H1 (cell line): Measurements from ENCODE around the gene VSTM2B. TPM values are rescaled to one million over a fixed set of nuclear protein-coding genes. Genes with fewer than 3 reads are reported as not detected.

Experiments
- CTCF ChIA-PET: fragments of 300-600 bp; sonication (Branson Sonifier 250); formaldehyde crosslinking; loops from one replicate; lab custom pipeline; 2021; ENCODE audit not compliant: partially characterized antibody; lab: Charles Lee
- POLR2A ChIA-PET: fragments of 300-600 bp; sonication (Branson Sonifier 250); formaldehyde crosslinking; loops from one replicate; lab custom pipeline; 2021; ENCODE audit warnings: inconsistent platforms; ENCODE audit not compliant: partially characterized antibody; lab: Charles Lee
- DNase-seq, 2 experiments: peaks; one replicate each; pipeline versions ENCODE4 v3.0.0 to v3.0.0-alpha.2; 2010 to 2022; ENCODE audit warnings: low spot score in 2 of 2, low read depth in 1 of 2, mixed read lengths in 1 of 2
- FAIRE-seq: peaks from 2 replicates; lab custom pipeline; 2011; peaks lifted over from hg19 to GRCh38; lab: Jason Lieb, UNC
- H2AFZ ChIP-seq: 2 replicates; pipeline ENCODE4 v1.8.1; 2012; ENCODE audit warnings: low read length, inconsistent platforms
- H2AK5ac ChIP-seq: 2 replicates; pipeline ENCODE4 v1.6.1; 2013; ENCODE audit warnings: low read depth, low read length
- H2BK120ac ChIP-seq: replicated peaks from 2 replicates; pipeline ENCODE3; 2013; ENCODE audit warnings: low read depth, low read length, inconsistent platforms
- H2BK12ac ChIP-seq: 2 replicates; pipeline ENCODE4 v1.6.1; 2013; ENCODE audit warnings: low read depth, low read length
- H2BK15ac ChIP-seq: 2 replicates; pipeline ENCODE4 v1.6.1; 2013; ENCODE audit warnings: low read length
- H2BK20ac ChIP-seq: 2 replicates; pipeline ENCODE4 v1.6.1; 2013; ENCODE audit warnings: low read length
- H2BK5ac ChIP-seq: 2 replicates; pipeline ENCODE4 v1.6.1; 2013; ENCODE audit warnings: low read depth, low read length
- H3K14ac ChIP-seq: 2 replicates; pipeline ENCODE4 v1.6.1; 2013; ENCODE audit warnings: inconsistent platforms; ENCODE audit not compliant: insufficient read length
- H3K18ac ChIP-seq: 2 replicates; pipeline ENCODE4 v1.6.1; 2013; ENCODE audit warnings: low read length; ENCODE audit errors: extremely low read depth
- H3K23ac ChIP-seq: 2 replicates; pipeline ENCODE4 v1.6.1; 2013; ENCODE audit warnings: inconsistent platforms; ENCODE audit not compliant: insufficient read length
- H3K23me2 ChIP-seq: 2 replicates; pipeline ENCODE4 v1.6.1; 2013; ENCODE audit warnings: low read depth, low read length
- H3K27ac ChIP-seq: 2 replicates; pipeline ENCODE4 v1.6.1; 2011; ENCODE audit warnings: low read depth, low read length, inconsistent platforms
- H3K27me3 ChIP-seq, 4 experiments: replicated peaks in 1 of 4; 1 replicate in 1 of 4; 2 replicates in 3 of 4; pipeline versions ENCODE4 v1.6.1 to v1.8.1; 2011 to 2013; ENCODE audit warnings: low read length in 3 of 4, mild to moderate bottlenecking in 3 of 4, inconsistent platforms in 2 of 4, mixed read lengths in 2 of 4, moderate library complexity in 1 of 4; ENCODE audit not compliant: control insufficient read depth in 3 of 4, insufficient read depth in 3 of 4; ENCODE audit errors: extremely low read depth in 1 of 4
- H3K36me3 ChIP-seq, 4 experiments: 2 replicates each; pipeline versions ENCODE4 v1.6.1 to v1.8.1; 2011 to 2013; ENCODE audit warnings: mild to moderate bottlenecking in 4 of 4, low read length in 3 of 4, moderate library complexity in 2 of 4, control low read depth in 1 of 4, inconsistent platforms in 1 of 4; ENCODE audit not compliant: insufficient read depth in 4 of 4, control insufficient read depth in 2 of 4
- H3K4ac ChIP-seq: replicated peaks from 2 replicates; pipeline ENCODE3; 2013; ENCODE audit warnings: low read length, low read depth, mixed read lengths, inconsistent platforms; ENCODE audit not compliant: insufficient read length
- H3K4me1 ChIP-seq, 4 experiments: replicated peaks in 1 of 4; 1 replicate in 1 of 4; 2 replicates in 3 of 4; pipeline versions ENCODE4 v1.6.1 to v1.8.1; 2011 to 2013; ENCODE audit warnings: low read length in 3 of 4, inconsistent platforms in 2 of 4, mixed read lengths in 1 of 4; ENCODE audit not compliant: insufficient read depth in 4 of 4, control insufficient read depth in 3 of 4
- H3K4me2 ChIP-seq, 2 experiments: 2 replicates each; pipeline versions ENCODE4 v1.6.1 to v1.8.1; 2011 to 2013; ENCODE audit warnings: low read depth in 2 of 2, low read length in 2 of 2, control low read depth in 1 of 2, inconsistent platforms in 1 of 2, mild to moderate bottlenecking in 1 of 2; ENCODE audit not compliant: insufficient read depth in 1 of 2
- H3K4me3 ChIP-seq, 4 experiments: fragments of 200-600, 300-600 bp in 1 of 4; sonication (generic), shearing (Covaris generic), sonication (Bioruptor Twin) in 1 of 4; 2 replicates each; pipeline versions ENCODE4 v1.5.1 to v1.8.1; 2011 to 2016; ENCODE audit warnings: low read length in 4 of 4, low read depth in 3 of 4, control low read depth in 2 of 4, inconsistent platforms in 2 of 4, mild to moderate bottlenecking in 2 of 4, mixed read lengths in 1 of 4, moderate library complexity in 1 of 4; ENCODE audit not compliant: insufficient read depth in 2 of 4; ENCODE audit errors: extremely low read depth in 1 of 4
- H3K56ac ChIP-seq: replicated peaks from 2 replicates; pipeline ENCODE3; 2013; ENCODE audit warnings: low read depth, mild to moderate bottlenecking, mixed read lengths, low read length, inconsistent platforms; ENCODE audit not compliant: insufficient read length
- H3K79me1 ChIP-seq: 2 replicates; pipeline ENCODE4 v1.6.1; 2013; ENCODE audit warnings: low read depth, low read length, control low read depth
- H3K79me2 ChIP-seq, 2 experiments: 2 replicates each; pipeline versions ENCODE4 v1.6.1 to v1.8.1; 2012 to 2013; ENCODE audit warnings: low read length in 2 of 2, mild to moderate bottlenecking in 2 of 2, inconsistent platforms in 1 of 2; ENCODE audit not compliant: insufficient read depth in 2 of 2, control insufficient read depth in 1 of 2
- H3K9ac ChIP-seq, 4 experiments: replicated peaks in 1 of 4; 1 replicate in 1 of 4; 2 replicates in 3 of 4; pipeline versions ENCODE4 v1.6.1 to v1.8.1; 2011 to 2013; ENCODE audit warnings: low read depth in 3 of 4, low read length in 3 of 4, control low read depth in 2 of 4, mild to moderate bottlenecking in 2 of 4, moderate library complexity in 2 of 4, inconsistent platforms in 1 of 4; ENCODE audit errors: extremely low read depth in 1 of 4
- H3K9me3 ChIP-seq, 2 experiments: 2 replicates each; pipeline versions ENCODE4 v1.6.1 to v1.8.1; 2012 to 2013; ENCODE audit warnings: mild to moderate bottlenecking in 2 of 2, moderate library complexity in 2 of 2, control low read depth in 1 of 2, inconsistent platforms in 1 of 2, low read depth in 1 of 2, low read length in 1 of 2, mixed read lengths in 1 of 2; ENCODE audit not compliant: insufficient read depth in 2 of 2
- H4K20me1 ChIP-seq, 2 experiments: replicated peaks in 1 of 2; 2 replicates each; pipeline versions ENCODE3 to v1.8.1; 2011 to 2013; ENCODE audit warnings: inconsistent platforms in 2 of 2, low read length in 2 of 2, mild to moderate bottlenecking in 1 of 2; ENCODE audit not compliant: insufficient read depth in 2 of 2, control insufficient read depth in 1 of 2
- H4K5ac ChIP-seq: 2 replicates; pipeline ENCODE4 v1.6.1; 2013; ENCODE audit warnings: low read length, low read depth, mixed read lengths, inconsistent platforms; ENCODE audit not compliant: insufficient read length
- H4K8ac ChIP-seq: 2 replicates; pipeline ENCODE4 v1.8.0; 2013; ENCODE audit warnings: mild to moderate bottlenecking, moderate library complexity, low read length, inconsistent platforms; ENCODE audit not compliant: insufficient read depth; ENCODE audit errors: extremely low read depth
- H4K91ac ChIP-seq: replicated peaks from 2 replicates; pipeline ENCODE3; 2013; ENCODE audit warnings: low read length, mixed read lengths, inconsistent platforms; ENCODE audit not compliant: insufficient read length
- BRCA1 ChIP-seq: IDR thresholded peaks from 2 replicates; pipeline ENCODE4 v1.6.1; 2012; ENCODE audit warnings: low read depth, low read length, improper control_type of control experiment
- CBX8 ChIP-seq: fragments of 300-800, 300-1000 bp; sonication (generic); IDR thresholded peaks from 2 replicates; pipeline ENCODE4 v1.7.1; 2016; ENCODE audit warnings: low read depth, low read length, borderline replicate concordance
- JUN ChIP-seq: IDR thresholded peaks from 2 replicates; pipeline ENCODE4 v1.6.1; 2011; ENCODE audit warnings: low read depth, mild to moderate bottlenecking, improper control_type of control experiment, low read length
- KDM5A ChIP-seq: fragments of 200-600 bp; IDR thresholded peaks from 2 replicates; pipeline ENCODE4 v1.7.1; 2012; ENCODE audit warnings: mild to moderate bottlenecking, low read length, inconsistent platforms, mixed read lengths
- NANOG ChIP-seq: IDR thresholded peaks from 2 replicates; pipeline ENCODE4 v1.6.1; 2011; ENCODE audit warnings: low read length, low read depth, mild to moderate bottlenecking, inconsistent platforms; ENCODE audit not compliant: insufficient read depth, poor library complexity, severe bottlenecking
- POLR2A ChIP-seq, 2 experiments: IDR thresholded peaks; 1 replicate in 1 of 2; 2 replicates in 1 of 2; pipeline ENCODE4 v1.6.1; 2011; ENCODE audit warnings: low read depth in 2 of 2, low read length in 2 of 2, mild to moderate bottlenecking in 2 of 2; ENCODE audit errors: control extremely low read depth in 1 of 2
- RBBP5 ChIP-seq: IDR thresholded peaks from 2 replicates; pipeline ENCODE4 v1.7.1; 2012; ENCODE audit warnings: low read depth, mild to moderate bottlenecking, inconsistent platforms, low read length, moderate library complexity, borderline replicate concordance
- SP1 ChIP-seq: IDR thresholded peaks from 2 replicates; pipeline ENCODE4 v1.6.1; 2011; ENCODE audit warnings: low read depth, low read length
- SP4 ChIP-seq: IDR thresholded peaks from 2 replicates; pipeline ENCODE4 v1.6.1; 2012; ENCODE audit warnings: low read length, inconsistent platforms
- TAF1 ChIP-seq: IDR thresholded peaks from 2 replicates; pipeline ENCODE4 v1.6.1; 2011; ENCODE audit warnings: mild to moderate bottlenecking, low read depth, low read length
- TBP ChIP-seq: IDR thresholded peaks from 2 replicates; pipeline ENCODE4 v1.6.1; 2011; ENCODE audit warnings: low read depth, low read length, improper control_type of control experiment
- WGBS, 2 experiments: shearing (Covaris generic) in 1 of 2; methylation state at CpG; one replicate each; pipeline versions ENCODE4 v1.1.6 to v1.1.7; 2013 to 2015; ENCODE audit warnings: low lambda C conversion rate in 2 of 2, mixed read lengths in 2 of 2, inconsistent platforms in 1 of 2, low coverage in 1 of 2, missing lambda C conversion rate in 1 of 2; ENCODE audit not compliant: insufficient replicate concordance in 2 of 2, insufficient coverage in 1 of 2, insufficient read length in 1 of 2; ENCODE audit errors: extremely low coverage in 1 of 2, missing lambda C conversion rate in 1 of 2; 5-methylcytosine and 5-hydroxymethylcytosine counted together
- polyA plus RNA-seq, 7 experiments: library from polyadenylated mRNA; depleted of rRNA in 3 of 7; stranded (reverse) in 5 of 7; unstranded in 2 of 7; fragments of >200 nt in 5 of 7; fragments of 200-250 nt in 2 of 7; gene quantifications; 1 replicate in 5 of 7; 2 replicates in 1 of 7; 4 replicates in 1 of 7; pipeline versions ENCODE4 v1.2.1 to v1.2.3, GENCODE V29; 2011 to 2013; ENCODE audit warnings: missing spikeins in 2 of 7, mixed read lengths in 2 of 7
- total RNA-seq: library from RNA; stranded (reverse); fragmentation: NEBNext Ultra II Directional; extraction: Animal tissue kit (Norgen Biotek cat#: 25700); gene quantifications from 2 replicates; pipeline ENCODE4 v1.2.1, GENCODE V29; 2021
- TF ChIP-seq, protein P1 (sequence below): IDR thresholded peaks from 2 replicates; pipeline ENCODE4 v1.6.1; 2011; ENCODE audit warnings: low read depth, mild to moderate bottlenecking, low read length; ENCODE audit not compliant: insufficient read depth
- TF ChIP-seq, protein P2 (sequence below): IDR thresholded peaks from 2 replicates; pipeline ENCODE4 v1.6.1; 2011; ENCODE audit warnings: low read length, improper control_type of control experiment

VSTM2B gene
- total and polyA plus RNA-seq, 2 of the 8 experiments (the other 6 are each of a cell fraction or from before 2014, with no cell fraction given), result 0.82 to 1.5 TPM

DNA sequence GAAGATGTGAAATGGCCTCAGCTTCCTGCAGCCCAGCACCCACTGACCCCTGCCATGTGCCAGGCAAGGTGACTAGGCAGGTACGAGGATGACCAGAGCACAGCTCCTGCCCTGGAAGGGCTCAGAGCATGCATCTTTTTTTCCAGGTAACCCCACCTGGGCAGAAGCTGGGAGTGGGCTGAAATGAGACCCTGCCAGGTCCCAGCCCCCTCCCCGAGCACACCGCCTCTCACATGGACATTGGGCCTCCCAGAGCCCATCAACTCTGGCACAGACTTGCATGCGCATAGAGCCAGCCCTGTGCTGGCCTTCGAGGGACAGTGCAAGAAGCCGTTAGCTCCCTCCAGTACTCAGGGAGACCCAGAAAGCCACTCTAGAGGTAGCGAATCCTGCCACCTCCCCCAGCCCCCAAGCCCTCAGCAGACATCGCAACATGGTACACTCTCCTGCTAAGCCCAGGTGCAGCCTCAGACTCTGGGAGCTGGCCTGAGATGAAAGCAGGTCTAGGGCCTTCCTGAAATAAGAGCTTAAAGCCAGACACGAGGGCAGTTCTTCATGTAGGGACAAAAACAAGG is 8.9 kb upstream of the VSTM2B start:
- H2AK5ac ChIP-seq, result no peak overlapping the region
- H3K4me2 ChIP-seq, result no peak overlapping the region
- H3K14ac ChIP-seq, result no peak overlapping the region
- no peaks in the 10 kb centered on the region for H3K36me3 ChIP-seq
- H3K4ac ChIP-seq, result no peak overlapping the region
- no peak overlapping the region for H4K5ac ChIP-seq
- H2BK20ac ChIP-seq, result no peak overlapping the region
- no peak overlapping the region for H3K27ac ChIP-seq
- no peak overlapping the region for H3K18ac ChIP-seq
- FAIRE-seq, result no peak
- no peak overlapping the region for H4K91ac ChIP-seq
- no peak overlapping the region for H2BK5ac ChIP-seq
- no peak overlapping the region for H2BK120ac ChIP-seq
- no peak for DNase-seq
- no peak overlapping the region for H3K23ac ChIP-seq
- no peak overlapping the region for H4K8ac ChIP-seq
- ChIA-PET CTCF (interaction anchor here (0.6 to 1.2 kb wide), 4 partner anchors 11 to 1278 kb away, joined by 3 to 5 read pairs (median 4); no protein-coding TSS in a partner anchor), POLR2A (no interaction called here)
- 83% methylated on average over 9 of the region's 9 CpGs; no CpG with 5 or more reads in 1 of the 2 experiments for WGBS, 2 experiments
- H2BK12ac ChIP-seq, result no peak overlapping the region
- no peak overlapping the region for H3K56ac ChIP-seq
- no peaks in the 10 kb centered on the region for H3K9me3 ChIP-seq
- peaks cover 3% of the 10 kb centered on the region; the same call in 1 of the 2 replicates for H3K23me2 ChIP-seq
- no peaks in the 10 kb centered on the region; a peak in 1 of 7 replicates for H3K27me3 ChIP-seq
- H3K4me3 ChIP-seq, result no peak overlapping the region
- H3K4me1 ChIP-seq, result no peaks in the 10 kb centered on the region; a peak in 1 of 7 replicates
- H2AFZ ChIP-seq, result no peak overlapping the region
- no peak overlapping the region for H2BK15ac ChIP-seq
- no peaks in the 10 kb centered on the region for H4K20me1 ChIP-seq
- no peaks in the 10 kb centered on the region for H3K79me2 ChIP-seq
- H3K9ac ChIP-seq, result no peak overlapping the region
- H3K79me1 ChIP-seq, result no peaks in the 10 kb centered on the region
- TF ChIP-seq, protein P1, sequence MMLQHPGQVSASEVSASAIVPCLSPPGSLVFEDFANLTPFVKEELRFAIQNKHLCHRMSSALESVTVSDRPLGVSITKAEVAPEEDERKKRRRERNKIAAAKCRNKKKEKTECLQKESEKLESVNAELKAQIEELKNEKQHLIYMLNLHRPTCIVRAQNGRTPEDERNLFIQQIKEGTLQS, result no peak
- TF ChIP-seq JUN (no peak), CBX8 (no peak), TAF1 (no peak), TBP (no peak), KDM5A (no peak), POLR2A (IDR thresholded peaks at IDR 0.05; ENCODE audit: control extremely low read depth in 1 of 2, low read depth in 2 of 2, low read length in 2 of 2) (no peak), RBBP5 (no peak), SP4 (no peak), SP1 (no peak), NANOG (no peak), BRCA1 (no peak)
- TF ChIP-seq, protein P2, sequence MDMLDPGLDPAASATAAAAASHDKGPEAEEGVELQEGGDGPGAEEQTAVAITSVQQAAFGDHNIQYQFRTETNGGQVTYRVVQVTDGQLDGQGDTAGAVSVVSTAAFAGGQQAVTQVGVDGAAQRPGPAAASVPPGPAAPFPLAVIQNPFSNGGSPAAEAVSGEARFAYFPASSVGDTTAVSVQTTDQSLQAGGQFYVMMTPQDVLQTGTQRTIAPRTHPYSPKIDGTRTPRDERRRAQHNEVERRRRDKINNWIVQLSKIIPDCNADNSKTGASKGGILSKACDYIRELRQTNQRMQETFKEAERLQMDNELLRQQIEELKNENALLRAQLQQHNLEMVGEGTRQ, result no peak
